Measurements from ENCODE around the gene CACHD1.

CACHD1 gene

DNA sequence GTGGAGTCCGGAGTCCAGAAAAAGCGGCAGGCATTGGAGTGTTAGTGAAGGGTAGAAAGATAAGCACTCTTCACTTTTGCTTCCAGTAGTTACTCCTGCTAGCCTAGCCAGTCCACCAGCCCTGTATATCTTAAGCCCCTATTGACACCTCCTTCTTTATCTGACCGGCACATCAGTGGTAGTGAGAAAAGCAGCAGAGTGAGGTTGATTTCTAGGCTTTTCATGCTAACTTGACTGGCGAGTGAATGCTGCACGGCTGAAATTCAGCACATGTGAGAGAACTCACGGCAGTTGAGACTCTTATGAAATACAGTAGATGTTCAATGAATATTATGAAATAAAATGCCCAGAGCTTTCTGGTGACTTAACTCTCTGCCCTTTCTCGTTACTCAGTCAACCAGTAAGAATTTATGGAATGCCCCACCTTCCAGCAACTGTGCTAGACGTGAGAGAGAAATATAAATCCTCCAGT lies 128.2 kb downstream of the CACHD1 start:
- H3K4me3 ChIP-seq (ENCODE audit: insufficient read depth, low read length, poor library complexity, severe bottlenecking), result no peak overlapping the region

DNA sequence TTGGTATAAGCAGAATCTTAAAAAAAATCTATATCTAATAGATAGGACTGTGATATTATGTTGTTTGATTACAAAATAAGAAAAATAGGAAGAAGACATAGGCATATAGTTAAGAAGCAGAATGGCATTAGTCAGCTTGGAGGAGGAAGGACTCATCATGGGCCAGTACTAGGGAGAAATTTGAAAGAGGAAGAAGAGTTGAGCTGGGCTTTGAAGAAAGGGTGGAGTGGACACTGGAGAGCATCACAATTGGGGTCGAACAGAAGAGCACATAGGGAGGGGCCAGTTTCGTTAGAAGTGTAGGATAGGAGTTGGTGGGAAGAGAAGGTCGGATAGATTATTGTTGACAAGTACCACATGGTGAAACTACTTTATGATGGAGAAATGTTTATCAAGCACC lies 129.3 kb downstream of the CACHD1 start:
- Histone ChIP-seq H3K9me2 (replicated peaks; ENCODE audit: insufficient read depth, low read length) (no peaks in the 10 kb centered on the region), H3F3A (ENCODE audit: insufficient read depth) (no peaks in the 10 kb centered on the region), H3K4me2 (ENCODE audit: low read depth, low read length, poor library complexity, severe bottlenecking) (no peak overlapping the region), H2AFZ (ENCODE audit: low read depth, low read length, severe bottlenecking) (no peak overlapping the region), H3K27ac (ENCODE audit: low read depth, low read length) (no peak overlapping the region), H3K79me2 (ENCODE audit: insufficient read depth, low read length) (no peaks in the 10 kb centered on the region), H4K20me1 (ENCODE audit: low read depth, low read length) (no peaks in the 10 kb centered on the region), H3K9me3 (ENCODE audit: insufficient read depth, low read length) (no peaks in the 10 kb centered on the region), H3K9ac (ENCODE audit: low read length) (no peak overlapping the region), H3K27me3 (ENCODE audit: low read length) (no peaks in the 10 kb centered on the region), H3K4me3 (ENCODE audit: insufficient read depth, low read length, poor library complexity, severe bottlenecking) (no peak overlapping the region), H3K36me3 (ENCODE audit: low read length) (no peaks in the 10 kb centered on the region)
- TF ChIP-seq, protein P1, sequence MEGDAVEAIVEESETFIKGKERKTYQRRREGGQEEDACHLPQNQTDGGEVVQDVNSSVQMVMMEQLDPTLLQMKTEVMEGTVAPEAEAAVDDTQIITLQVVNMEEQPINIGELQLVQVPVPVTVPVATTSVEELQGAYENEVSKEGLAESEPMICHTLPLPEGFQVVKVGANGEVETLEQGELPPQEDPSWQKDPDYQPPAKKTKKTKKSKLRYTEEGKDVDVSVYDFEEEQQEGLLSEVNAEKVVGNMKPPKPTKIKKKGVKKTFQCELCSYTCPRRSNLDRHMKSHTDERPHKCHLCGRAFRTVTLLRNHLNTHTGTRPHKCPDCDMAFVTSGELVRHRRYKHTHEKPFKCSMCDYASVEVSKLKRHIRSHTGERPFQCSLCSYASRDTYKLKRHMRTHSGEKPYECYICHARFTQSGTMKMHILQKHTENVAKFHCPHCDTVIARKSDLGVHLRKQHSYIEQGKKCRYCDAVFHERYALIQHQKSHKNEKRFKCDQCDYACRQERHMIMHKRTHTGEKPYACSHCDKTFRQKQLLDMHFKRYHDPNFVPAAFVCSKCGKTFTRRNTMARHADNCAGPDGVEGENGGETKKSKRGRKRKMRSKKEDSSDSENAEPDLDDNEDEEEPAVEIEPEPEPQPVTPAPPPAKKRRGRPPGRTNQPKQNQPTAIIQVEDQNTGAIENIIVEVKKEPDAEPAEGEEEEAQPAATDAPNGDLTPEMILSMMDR (IDR thresholded peaks at IDR 0.05; ENCODE audit: insufficient read depth, low read length, poor library complexity, severe bottlenecking), result no peak
- no peak for TF ChIP-seq EZH2phosphoT487 (conservative IDR thresholded peaks at IDR 0.05; ENCODE audit: low read length)

More for the DNA sequence above, 128.2 kb downstream of the CACHD1 start:
- Histone ChIP-seq H3K27ac (ENCODE audit: low read depth, low read length) (no peak overlapping the region), H3K4me2 (ENCODE audit: low read depth, low read length, poor library complexity, severe bottlenecking) (no peak overlapping the region), H3F3A (ENCODE audit: insufficient read depth) (no peaks in the 10 kb centered on the region), H2AFZ (ENCODE audit: low read depth, low read length, severe bottlenecking) (no peak overlapping the region), H3K9ac (ENCODE audit: low read length) (no peak overlapping the region), H4K20me1 (ENCODE audit: low read depth, low read length) (no peaks in the 10 kb centered on the region), H3K27me3 (ENCODE audit: low read length) (no peaks in the 10 kb centered on the region), H3K9me3 (ENCODE audit: insufficient read depth, low read length) (no peaks in the 10 kb centered on the region), H3K36me3 (ENCODE audit: low read length) (no peaks in the 10 kb centered on the region), H3K9me2 (replicated peaks; ENCODE audit: insufficient read depth, low read length) (no peaks in the 10 kb centered on the region), H3K79me2 (ENCODE audit: insufficient read depth, low read length) (no peaks in the 10 kb centered on the region)
- TF ChIP-seq, protein P1 (IDR thresholded peaks at IDR 0.05; ENCODE audit: insufficient read depth, low read length, poor library complexity, severe bottlenecking), result no peak
- TF ChIP-seq EZH2phosphoT487 (conservative IDR thresholded peaks at IDR 0.05; ENCODE audit: low read length), result no peak

DNA sequence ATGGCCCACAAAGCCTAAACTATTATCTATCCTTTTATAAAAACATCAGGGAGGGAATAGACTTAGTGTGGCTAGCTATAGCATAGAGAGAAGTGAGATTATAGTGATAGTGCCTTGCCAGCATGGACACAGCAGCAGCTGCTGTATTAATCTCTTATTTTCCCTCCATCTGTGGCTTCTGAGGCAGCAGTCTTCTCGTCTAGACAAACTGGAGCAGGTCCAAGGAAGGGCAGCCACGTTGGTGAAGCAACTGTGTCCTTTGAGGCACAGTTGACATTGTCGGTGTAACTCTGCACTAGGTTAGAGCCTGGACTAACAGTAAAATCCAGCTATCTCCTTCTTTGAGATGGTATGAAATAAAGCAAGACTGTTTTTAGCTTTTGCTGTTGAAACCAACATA lies 131.3 kb downstream of the CACHD1 start:
- no peaks in the 10 kb centered on the region for H3F3A ChIP-seq (ENCODE audit: insufficient read depth)
- TF ChIP-seq EZH2phosphoT487 (conservative IDR thresholded peaks at IDR 0.05; ENCODE audit: low read length), result no peak
- TF ChIP-seq, protein P1 (IDR thresholded peaks at IDR 0.05; ENCODE audit: insufficient read depth, low read length, poor library complexity, severe bottlenecking), result no peak
- H3K4me3 ChIP-seq (ENCODE audit: insufficient read depth, low read length, poor library complexity, severe bottlenecking), result no peak overlapping the region
- H3K9me2 ChIP-seq (replicated peaks; ENCODE audit: insufficient read depth, low read length), result no peaks in the 10 kb centered on the region
- H3K4me2 ChIP-seq (ENCODE audit: low read depth, low read length, poor library complexity, severe bottlenecking), result no peak overlapping the region
- no peaks in the 10 kb centered on the region for H4K20me1 ChIP-seq (ENCODE audit: low read depth, low read length)
- no peaks in the 10 kb centered on the region for H3K36me3 ChIP-seq (ENCODE audit: low read length)
- no peak overlapping the region for H3K27ac ChIP-seq (ENCODE audit: low read depth, low read length)
- H3K79me2 ChIP-seq (ENCODE audit: insufficient read depth, low read length), result no peaks in the 10 kb centered on the region
- H3K27me3 ChIP-seq (ENCODE audit: low read length), result no peaks in the 10 kb centered on the region
- H2AFZ ChIP-seq (ENCODE audit: low read depth, low read length, severe bottlenecking), result no peak overlapping the region
- H3K9me3 ChIP-seq (ENCODE audit: insufficient read depth, low read length), result no peaks in the 10 kb centered on the region
- no peak overlapping the region for H3K9ac ChIP-seq (ENCODE audit: low read length)

Measured in SU-DHL-6 (cell line).